Epithelial cell of proximal tubule (primary cell): ENCODE data around the gene COL4A1. TPM values are rescaled to one million over a fixed set of nuclear protein-coding genes. Genes with fewer than 3 reads are reported as not detected.

ENCODE experiments used
- DNase-seq: peaks from one replicate; pipeline ENCODE4 v3.0.0-alpha.2; 2011; ENCODE audit warnings: low read depth
- H3K4me3 ChIP-seq: 2 replicates; pipeline ENCODE4 v1.5.1; 2011; ENCODE audit warnings: low read depth, mild to moderate bottlenecking, low read length
- CTCF ChIP-seq: conservative IDR thresholded peaks from 2 replicates; pipeline ENCODE4 v1.5.1; 2012; ENCODE audit warnings: low read depth, mild to moderate bottlenecking, low read length
- total RNA-seq: library from RNA; depleted of rRNA; stranded (reverse); fragments of >200 nt; gene quantifications from 2 replicates; pipeline ENCODE4 v1.2.3, GENCODE V29; 2015

The COL4A1 gene
- total RNA-seq, 1 donor from 2014 or later = 547 TPM

- H3K4me3 ChIP-seq = no peak overlapping the region
- no peak for TF ChIP-seq CTCF
- DNase-seq = no peak
Measured at GRCh38 chr13:110337247-110337646, 30.3 kb upstream of the COL4A1 start.

GRCh38 chr13:110336681-110337080 lies 29.7 kb upstream of the COL4A1 start:
- TF ChIP-seq CTCF = no peak
- no peak for DNase-seq
- no peak overlapping the region for H3K4me3 ChIP-seq

- H3K4me3 ChIP-seq = no peak overlapping the region
- DNase-seq = no peak
- TF ChIP-seq CTCF = no peak
Measured at GRCh38 chr13:110336108-110336507, 29.2 kb upstream of the COL4A1 start.

DNA sequence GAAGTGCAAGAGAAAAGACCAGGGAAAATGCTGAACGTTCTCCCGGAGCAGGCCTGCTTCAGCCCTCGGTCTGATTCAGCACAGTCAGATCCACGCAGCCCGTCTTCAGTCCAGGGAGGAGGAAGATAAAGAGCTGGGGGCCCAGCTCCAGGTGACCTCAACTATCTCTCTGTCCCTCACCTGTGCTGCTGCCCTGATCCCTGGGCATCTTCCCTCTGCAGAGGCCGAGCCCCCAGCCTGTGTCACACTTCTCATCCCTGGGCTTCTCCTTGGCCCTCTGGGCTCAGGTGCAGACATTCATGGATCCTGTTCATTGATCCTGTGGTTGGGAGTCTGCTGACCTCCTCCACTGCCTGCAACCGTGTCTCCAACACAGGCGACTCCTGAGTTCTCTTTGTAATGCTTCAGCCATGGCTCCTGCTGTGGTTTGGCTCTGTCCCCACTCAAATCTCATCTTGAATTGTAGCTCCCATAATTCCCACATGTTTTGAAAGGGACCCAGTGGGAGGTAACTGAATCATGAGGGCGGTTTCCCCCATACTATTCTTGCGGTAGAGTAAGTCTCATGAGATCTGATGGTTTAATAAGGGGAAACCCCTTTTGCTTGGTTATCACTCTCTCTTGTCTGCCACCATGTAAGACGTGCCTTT lies 28.0 kb upstream of the COL4A1 start:
- no peak for TF ChIP-seq CTCF
- no peak for DNase-seq
- H3K4me3 ChIP-seq = no peak overlapping the region

GRCh38 chr13:110334256-110334655 lies 27.3 kb upstream of the COL4A1 start:
- H3K4me3 ChIP-seq = no peak overlapping the region
- TF ChIP-seq CTCF = no peak
- DNase-seq = no peak

GRCh38 chr13:110333837-110334236 lies 26.9 kb upstream of the COL4A1 start:
- no peak for TF ChIP-seq CTCF
- no peak for DNase-seq
- H3K4me3 ChIP-seq = no peak overlapping the region

- no peak for TF ChIP-seq CTCF
- H3K4me3 ChIP-seq = no peak overlapping the region
- no peak for DNase-seq
Measured at GRCh38 chr13:110332750-110333149, 25.8 kb upstream of the COL4A1 start.
